ENCODE results near the gene TXNRD3.
"Not testable (repeated sequence)": the region's sequence is repeated elsewhere in the genome, so short reads cannot be mapped to it uniquely, and the experiment has no call there.

- TF ChIP-seq, protein P1, sequence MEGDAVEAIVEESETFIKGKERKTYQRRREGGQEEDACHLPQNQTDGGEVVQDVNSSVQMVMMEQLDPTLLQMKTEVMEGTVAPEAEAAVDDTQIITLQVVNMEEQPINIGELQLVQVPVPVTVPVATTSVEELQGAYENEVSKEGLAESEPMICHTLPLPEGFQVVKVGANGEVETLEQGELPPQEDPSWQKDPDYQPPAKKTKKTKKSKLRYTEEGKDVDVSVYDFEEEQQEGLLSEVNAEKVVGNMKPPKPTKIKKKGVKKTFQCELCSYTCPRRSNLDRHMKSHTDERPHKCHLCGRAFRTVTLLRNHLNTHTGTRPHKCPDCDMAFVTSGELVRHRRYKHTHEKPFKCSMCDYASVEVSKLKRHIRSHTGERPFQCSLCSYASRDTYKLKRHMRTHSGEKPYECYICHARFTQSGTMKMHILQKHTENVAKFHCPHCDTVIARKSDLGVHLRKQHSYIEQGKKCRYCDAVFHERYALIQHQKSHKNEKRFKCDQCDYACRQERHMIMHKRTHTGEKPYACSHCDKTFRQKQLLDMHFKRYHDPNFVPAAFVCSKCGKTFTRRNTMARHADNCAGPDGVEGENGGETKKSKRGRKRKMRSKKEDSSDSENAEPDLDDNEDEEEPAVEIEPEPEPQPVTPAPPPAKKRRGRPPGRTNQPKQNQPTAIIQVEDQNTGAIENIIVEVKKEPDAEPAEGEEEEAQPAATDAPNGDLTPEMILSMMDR (conservative IDR thresholded peaks at IDR 0.05; ENCODE audit: low read length): not testable (repeated sequence)
- not testable (repeated sequence) for TF ChIP-seq EZH2phosphoT487 (IDR thresholded peaks at IDR 0.05; ENCODE audit: borderline replicate concordance)
Measured at GRCh38 chr3:126591515-126591914, 63.4 kb downstream of the TXNRD3 start.
